Osteocyte (in vitro differentiated cells): Measurements from ENCODE around the gene BTC. TPM values are rescaled to one million over a fixed set of nuclear protein-coding genes. Genes with fewer than 3 reads are reported as not detected.

Experiments used
- total RNA-seq: library from RNA; stranded (reverse); gene quantifications from 2 replicates; pipeline ENCODE4 v1.2.1, GENCODE V29; 2021

Gene BTC
- total RNA-seq, 1 donor from 2014 or later: 0.27 TPM

Other genes starting within 250 kb of the BTC start
- gene PARM1, start 138.6 kb upstream of the BTC start, total RNA-seq: not detected in 2 replicates